NCI-H146 treated with DMSO at 0.1 percent for 48 hours (cell line): ENCODE measurements around the gene PCDHGC3.

Experiments
- DNase-seq: peaks from one replicate; lab custom pipeline; 2025; ENCODE audit not compliant: unreplicated experiment; lab: John Stamatoyannopoulos, UW

PCDHGC3 gene

GRCh38 chr5:141519605-141520565, 44.1 kb downstream of the PCDHGC3 start:
- no peak for DNase-seq

DNA sequence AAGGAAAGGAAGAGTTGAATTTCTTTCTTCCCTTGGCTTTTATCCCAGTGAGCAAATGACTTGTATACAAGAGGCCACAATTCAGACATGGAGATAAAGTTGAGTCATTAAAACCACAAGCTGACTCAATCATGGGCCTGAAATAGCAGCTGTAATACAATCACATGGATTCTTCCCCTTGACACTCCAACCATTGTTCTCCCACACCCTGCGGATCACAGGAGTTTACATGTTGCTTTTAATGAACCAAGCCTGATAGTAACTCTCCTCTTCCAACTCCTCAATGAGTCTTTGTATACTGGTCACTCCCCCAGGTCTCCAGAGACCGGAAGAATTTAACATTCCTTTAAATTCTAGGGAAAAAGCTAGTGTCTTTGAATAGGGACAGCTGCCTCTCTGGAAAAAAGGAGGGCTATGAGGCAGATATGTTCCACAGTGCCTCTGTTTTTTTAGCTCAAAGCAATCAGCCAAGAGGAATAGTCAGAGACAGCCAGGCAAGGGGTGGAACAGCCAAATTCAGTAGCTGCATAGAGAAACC, 45.5 kb downstream of the PCDHGC3 start:
- no peak for DNase-seq

DNA sequence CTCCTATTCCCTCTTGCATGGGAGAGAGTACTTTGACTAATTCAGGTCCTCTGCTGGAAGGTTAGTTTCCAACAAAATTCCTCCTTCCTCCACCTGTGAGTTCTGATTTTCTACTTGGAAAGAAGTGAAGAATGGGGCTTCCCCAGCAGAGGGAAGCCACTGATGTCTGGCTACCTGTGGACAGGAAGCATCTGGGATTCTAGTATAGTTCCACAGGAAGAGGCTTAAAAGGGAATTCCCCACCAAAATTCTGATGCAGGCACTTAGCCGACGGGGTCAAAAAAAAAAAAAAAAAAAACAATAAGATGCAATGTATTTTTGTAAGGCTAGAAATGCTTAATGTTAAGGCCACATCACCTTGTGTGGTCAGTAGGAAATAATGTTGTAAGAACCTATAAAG, 46.5 kb downstream of the PCDHGC3 start:
- no peak for DNase-seq

- DNase-seq, result no peak
Observed at GRCh38 chr5:141523991-141524390, 48.2 kb downstream of the PCDHGC3 start.

GRCh38 chr5:141524604-141525597, 49.1 kb downstream of the PCDHGC3 start:
- DNase-seq, result peak; percentile 79

GRCh38 chr5:141525653-141526052, 49.9 kb downstream of the PCDHGC3 start:
- DNase-seq, result no peak

- no peak for DNase-seq
Observed at GRCh38 chr5:141527426-141527825, 51.7 kb downstream of the PCDHGC3 start.
